ENCODE measurements around the gene SFI1.

- no peak for TF ChIP-seq POLR2A (IDR thresholded peaks at IDR 0.05)
- TF ChIP-seq, protein P1, sequence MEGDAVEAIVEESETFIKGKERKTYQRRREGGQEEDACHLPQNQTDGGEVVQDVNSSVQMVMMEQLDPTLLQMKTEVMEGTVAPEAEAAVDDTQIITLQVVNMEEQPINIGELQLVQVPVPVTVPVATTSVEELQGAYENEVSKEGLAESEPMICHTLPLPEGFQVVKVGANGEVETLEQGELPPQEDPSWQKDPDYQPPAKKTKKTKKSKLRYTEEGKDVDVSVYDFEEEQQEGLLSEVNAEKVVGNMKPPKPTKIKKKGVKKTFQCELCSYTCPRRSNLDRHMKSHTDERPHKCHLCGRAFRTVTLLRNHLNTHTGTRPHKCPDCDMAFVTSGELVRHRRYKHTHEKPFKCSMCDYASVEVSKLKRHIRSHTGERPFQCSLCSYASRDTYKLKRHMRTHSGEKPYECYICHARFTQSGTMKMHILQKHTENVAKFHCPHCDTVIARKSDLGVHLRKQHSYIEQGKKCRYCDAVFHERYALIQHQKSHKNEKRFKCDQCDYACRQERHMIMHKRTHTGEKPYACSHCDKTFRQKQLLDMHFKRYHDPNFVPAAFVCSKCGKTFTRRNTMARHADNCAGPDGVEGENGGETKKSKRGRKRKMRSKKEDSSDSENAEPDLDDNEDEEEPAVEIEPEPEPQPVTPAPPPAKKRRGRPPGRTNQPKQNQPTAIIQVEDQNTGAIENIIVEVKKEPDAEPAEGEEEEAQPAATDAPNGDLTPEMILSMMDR (IDR thresholded peaks at IDR 0.05): no peak
Observed at GRCh38 chr22:31639436-31640039, 143.2 kb downstream of the SFI1 start.

Data from heart left ventricle (tissue), 13 donors.